ENCODE results near the gene NUCB1. TPM values are rescaled to one million over a fixed set of nuclear protein-coding genes. Genes with fewer than 3 reads are reported as not detected.

NUCB1 gene
- total RNA-seq, 1 experiment from 2014 or later = 153 TPM

- H3K27ac Mint-ChIP-seq = no peak overlapping the region
- CTCF ChIA-PET = interaction anchor here (1.0 to 2.3 kb wide), 4 partner anchors 25 to 103 kb away, joined by 3 to 9 read pairs (median 6); no protein-coding TSS in a partner anchor
Measured at GRCh38 chr19:48867746-48868113, 32.4 kb upstream of the NUCB1 start.

GRCh38 chr19:48868114-48868886 lies 31.8 kb upstream of the NUCB1 start, which contains the start of gene PLEKHA4:
Gene PLEKHA4 (minus strand): TSS chr19:48868617. CDS start chr19:48867620, 997 bp downstream.
- DNase-seq (ENCODE audit: low spot score) = peak; percentile 51
- ATAC-seq = peak; percentile 16
- CTCF ChIA-PET = interaction anchor here (1.0 to 2.3 kb wide), 5 partner anchors 24 to 188 kb away, joined by 3 to 9 read pairs (median 5); no protein-coding TSS in a partner anchor
- POLR2A ChIA-PET = interaction anchor here (0.6 kb wide), 2 partner anchors 14 to 118 kb away, joined by 3 read pairs; no protein-coding TSS in a partner anchor
- Mint-ChIP-seq H3K36me3 (peaks cover 9% of the 10 kb centered on the region), H3K4me3 (peak within 1 kb of the TSS; percentile 53), H3K4me1 (peaks cover 29% of the 10 kb centered on the region), H3K27me3 (ENCODE audit: low read depth) (no peaks in the 10 kb centered on the region; the same call in 1 of the 2 replicates), H3K9me3 (no peaks in the 10 kb centered on the region), H3K27ac (peak within 1 kb of the TSS; percentile 65)
- no peak for TF ChIP-seq MLX (CRISPR knock-in tag; IDR thresholded peaks at IDR 0.05)
- peak; percentile 36; the same call in 1 of the 2 replicates for TF ChIP-seq NFE2L1 (CRISPR knock-in tag; IDR thresholded peaks at IDR 0.05)

More at GRCh38 chr19:48867746-48868113, 32.4 kb upstream of the NUCB1 start:
- H3K27me3 Mint-ChIP-seq (ENCODE audit: low read depth) = no peaks in the 10 kb centered on the region; the same call in 1 of the 2 replicates
- peak overlapping the region; percentile 53 for H3K4me3 Mint-ChIP-seq
- TF ChIP-seq ATF6 (CRISPR knock-in tag; IDR thresholded peaks at IDR 0.05) (no peak), KAT7 (CRISPR knock-in tag; IDR thresholded peaks at IDR 0.05; ENCODE audit: borderline replicate concordance) (no peak), MAX (CRISPR knock-in tag; IDR thresholded peaks at IDR 0.05) (no peak), ZBTB21 (CRISPR knock-in tag; IDR thresholded peaks at IDR 0.05; ENCODE audit: borderline replicate concordance) (no peak), ARID4B (CRISPR knock-in tag; IDR thresholded peaks at IDR 0.05; ENCODE audit: borderline replicate concordance) (no peak), GABPB1 (CRISPR knock-in tag; IDR thresholded peaks at IDR 0.05) (no peak), USF2 (CRISPR knock-in tag; IDR thresholded peaks at IDR 0.05) (no peak)
- DNase-seq (ENCODE audit: low spot score) (no peak), ATAC-seq (no peak)
- POLR2A ChIA-PET = no interaction called here
- H3K9me3 Mint-ChIP-seq = no peaks in the 10 kb centered on the region
- H3K36me3 Mint-ChIP-seq = peaks cover 5% of the 10 kb centered on the region; the same call in 1 of the 2 replicates
- H3K4me1 Mint-ChIP-seq = peaks cover 23% of the 10 kb centered on the region

GRCh38 chr19:48870048-48870447 lies 30.1 kb upstream of the NUCB1 start:
- no peaks in the 10 kb centered on the region for H3K27me3 Mint-ChIP-seq (ENCODE audit: low read depth)
- ATAC-seq (no peak), DNase-seq (ENCODE audit: low spot score) (no peak)
- H3K4me1 Mint-ChIP-seq = peaks cover 39% of the 10 kb centered on the region
- no peaks in the 10 kb centered on the region for H3K9me3 Mint-ChIP-seq
- H3K4me3 Mint-ChIP-seq = no peak overlapping the region
- H3K36me3 Mint-ChIP-seq = peaks cover 19% of the 10 kb centered on the region
- CTCF ChIA-PET = interaction anchor here (0.6 to 1.2 kb wide), 4 partner anchors 26 to 522 kb away, joined by 3 to 5 read pairs (median 4); no protein-coding TSS in a partner anchor
- POLR2A ChIA-PET = interaction anchor here (0.7 kb wide), 1 partner anchor 19 kb away, joined by 4 read pairs; no protein-coding TSS in a partner anchor
- no peak overlapping the region for H3K27ac Mint-ChIP-seq
- TF ChIP-seq ATF1 (CRISPR knock-in tag; IDR thresholded peaks at IDR 0.05) (no peak), FOXK1 (CRISPR knock-in tag; IDR thresholded peaks at IDR 0.05) (no peak), NR3C1 (CRISPR knock-in tag; conservative IDR thresholded peaks at IDR 0.05; ENCODE audit: low read depth) (no peak), PRDM15 (CRISPR knock-in tag; IDR thresholded peaks at IDR 0.05) (no peak), PRRX2 (CRISPR knock-in tag; IDR thresholded peaks at IDR 0.05) (no peak), JUN (CRISPR knock-in tag; IDR thresholded peaks at IDR 0.05) (no peak)

Measured in WTC11 (cell line).